ENCODE measurements around the gene NEXN.

The NEXN gene

GRCh38 chr1:77975386-77975785, 87.0 kb downstream of the NEXN start:
- DNase-seq (ENCODE audit: low read depth), result no peak
- TF ChIP-seq CTCF (IDR thresholded peaks at IDR 0.05; ENCODE audit: low read depth, low read length) (no peak), MAX (IDR thresholded peaks at IDR 0.05; ENCODE audit: low read depth, low read length) (no peak), POLR2A (IDR thresholded peaks at IDR 0.05; ENCODE audit: extremely low read depth, insufficient read length) (no peak), MYC (IDR thresholded peaks at IDR 0.05; ENCODE audit: low read depth, low read length) (no peak)
- peak overlapping the region; percentile 74 for H3K4me3 ChIP-seq (ENCODE audit: low read depth, low read length)

- DNase-seq (ENCODE audit: low read depth), result peak; percentile 9
- TF ChIP-seq CTCF (IDR thresholded peaks at IDR 0.05; ENCODE audit: low read depth, low read length) (no peak), MYC (IDR thresholded peaks at IDR 0.05; ENCODE audit: low read depth, low read length) (no peak), MAX (IDR thresholded peaks at IDR 0.05; ENCODE audit: low read depth, low read length) (no peak), POLR2A (IDR thresholded peaks at IDR 0.05; ENCODE audit: extremely low read depth, insufficient read length) (no peak)
- peak overlapping the region; percentile 74 for H3K4me3 ChIP-seq (ENCODE audit: low read depth, low read length)
Measured at GRCh38 chr1:77975907-77976306, 87.5 kb downstream of the NEXN start.

- peak overlapping the region; percentile 74 for H3K4me3 ChIP-seq (ENCODE audit: low read depth, low read length)
- TF ChIP-seq MAX (IDR thresholded peaks at IDR 0.05; ENCODE audit: low read depth, low read length) (no peak), CTCF (IDR thresholded peaks at IDR 0.05; ENCODE audit: low read depth, low read length) (no peak), MYC (IDR thresholded peaks at IDR 0.05; ENCODE audit: low read depth, low read length) (no peak), POLR2A (IDR thresholded peaks at IDR 0.05; ENCODE audit: extremely low read depth, insufficient read length) (no peak)
- peak; percentile 55 for DNase-seq (ENCODE audit: low read depth)
Measured at GRCh38 chr1:77976433-77977076, 88.1 kb downstream of the NEXN start.

- TF ChIP-seq POLR2A (IDR thresholded peaks at IDR 0.05; ENCODE audit: extremely low read depth, insufficient read length) (no peak), MYC (IDR thresholded peaks at IDR 0.05; ENCODE audit: low read depth, low read length) (no peak; the same call in 1 of the 2 replicates), CTCF (IDR thresholded peaks at IDR 0.05; ENCODE audit: low read depth, low read length) (no peak), MAX (IDR thresholded peaks at IDR 0.05; ENCODE audit: low read depth, low read length) (no peak)
- DNase-seq (ENCODE audit: low read depth), result no peak
- H3K4me3 ChIP-seq (ENCODE audit: low read depth, low read length), result peak overlapping the region; percentile 74
Measured at GRCh38 chr1:77977989-77978292, 89.5 kb downstream of the NEXN start.

GRCh38 chr1:77978293-77978968, 90.0 kb downstream of the NEXN start:
- peak overlapping the region; percentile 74 for H3K4me3 ChIP-seq (ENCODE audit: low read depth, low read length)
- peak; percentile 96 for DNase-seq (ENCODE audit: low read depth)
- TF ChIP-seq CTCF (IDR thresholded peaks at IDR 0.05; ENCODE audit: low read depth, low read length) (no peak), MAX (IDR thresholded peaks at IDR 0.05; ENCODE audit: low read depth, low read length) (no peak; the same call in 1 of the 2 replicates), MYC (IDR thresholded peaks at IDR 0.05; ENCODE audit: low read depth, low read length) (peak; percentile 7; the same call in 1 of the 2 replicates), POLR2A (IDR thresholded peaks at IDR 0.05; ENCODE audit: extremely low read depth, insufficient read length) (peak; percentile 42)
